SU-DHL-6 (cell line): ENCODE results near the gene ALG5.

ENCODE experiments used
- H2AFZ ChIP-seq: fragments of 200-600 bp; sonication (generic); 2 replicates; pipeline ENCODE4 v1.6.1; 2014; ENCODE audit warnings: low read depth, mild to moderate bottlenecking, moderate library complexity, mixed read lengths, antibody characterized with exemption, low read length; ENCODE audit not compliant: severe bottlenecking
- H3F3A ChIP-seq: fragments of 200-600 bp; shearing (Covaris generic); 2 replicates; pipeline ENCODE4 v1.6.0; 2016; ENCODE audit warnings: antibody characterized with exemption, mild to moderate bottlenecking; ENCODE audit not compliant: insufficient read depth
- H3K27ac ChIP-seq: fragments of 200-600 bp; sonication (generic); 2 replicates; pipeline ENCODE4 v1.5.1; 2016; ENCODE audit warnings: low read depth, mild to moderate bottlenecking, low read length, moderate library complexity, mixed read lengths
- H3K27me3 ChIP-seq: fragments of 200-600 bp; sonication (generic), shearing (Covaris generic); 2 replicates; pipeline ENCODE4 v1.6.0; 2014; ENCODE audit warnings: mild to moderate bottlenecking, low read length
- H3K36me3 ChIP-seq: fragments of 200-600 bp; sonication (generic); 2 replicates; pipeline ENCODE4 v1.6.1; 2014; ENCODE audit warnings: mild to moderate bottlenecking, low read length, mixed read lengths
- H3K4me2 ChIP-seq: fragments of 300-600, 200-600 bp; shearing (Covaris generic), sonication (generic); 2 replicates; pipeline ENCODE4 v1.6.0; 2014; ENCODE audit warnings: low read length, low read depth, mild to moderate bottlenecking; ENCODE audit not compliant: poor library complexity, severe bottlenecking
- H3K4me3 ChIP-seq: fragments of 200-600 bp; sonication (generic); 2 replicates; pipeline ENCODE4 v1.5.1; 2014; ENCODE audit warnings: antibody characterized with exemption, low read length, mild to moderate bottlenecking, mixed read lengths; ENCODE audit not compliant: insufficient read depth, poor library complexity, severe bottlenecking
- H3K79me2 ChIP-seq: fragments of 200-600 bp; sonication (generic); 2 replicates; pipeline ENCODE4 v1.6.1; 2014; ENCODE audit warnings: mild to moderate bottlenecking, low read length, moderate library complexity; ENCODE audit not compliant: insufficient read depth
- H3K9ac ChIP-seq: fragments of 200-600 bp; sonication (generic); 2 replicates; pipeline ENCODE4 v1.7.0; 2014; ENCODE audit warnings: mild to moderate bottlenecking, low read length
- H3K9me2 ChIP-seq: fragments of 200-600 bp; sonication (generic); replicated peaks from 2 replicates; pipeline ENCODE4 v1.6.1; 2014; ENCODE audit warnings: low read length; ENCODE audit not compliant: insufficient read depth
- H3K9me3 ChIP-seq: fragments of 200-600 bp; sonication (generic); 2 replicates; pipeline ENCODE4 v1.6.1; 2014; ENCODE audit warnings: low read length, mixed read lengths; ENCODE audit not compliant: insufficient read depth
- H4K20me1 ChIP-seq: fragments of 200-600 bp; sonication (generic); 2 replicates; pipeline ENCODE4 v1.6.1; 2014; ENCODE audit warnings: low read depth, mild to moderate bottlenecking, antibody characterized with exemption, low read length, moderate library complexity, mixed read lengths
- CTCF ChIP-seq: fragments of 200-600 bp; sonication (generic); IDR thresholded peaks from one replicate; pipeline ENCODE4 v1.5.1; 2017; ENCODE audit warnings: antibody characterized with exemption, mild to moderate bottlenecking, low read length, moderate library complexity; ENCODE audit not compliant: insufficient read depth, poor library complexity, severe bottlenecking
- EZH2phosphoT487 ChIP-seq: fragments of 200-600 bp; sonication (generic), shearing (Covaris generic); conservative IDR thresholded peaks from 2 replicates; pipeline ENCODE4 v1.6.1; 2018; ENCODE audit warnings: mild to moderate bottlenecking, antibody characterized with exemption, low read length, moderate library complexity, mixed read lengths

The ALG5 gene

GRCh38 chr13:37001921-37002250 lies 2.7 kb upstream of the ALG5 start:
- Histone ChIP-seq H3K9ac (peak overlapping the region; percentile 99), H3F3A (peaks cover 45% of the 10 kb centered on the region), H3K36me3 (peaks cover 41% of the 10 kb centered on the region), H4K20me1 (no peaks in the 10 kb centered on the region), H3K27ac (peak overlapping the region; percentile 98), H3K4me3 (peak overlapping the region; percentile 87), H3K79me2 (peaks cover 54% of the 10 kb centered on the region), H3K9me3 (no peaks in the 10 kb centered on the region), H3K4me2 (peak overlapping the region; percentile 89), H3K27me3 (no peaks in the 10 kb centered on the region), H3K9me2 (no peaks in the 10 kb centered on the region), H2AFZ (no peak overlapping the region)
- TF ChIP-seq CTCF = no peak
- no peak for TF ChIP-seq EZH2phosphoT487

- H4K20me1 ChIP-seq = no peaks in the 10 kb centered on the region
Measured at GRCh38 chr13:36998624-36999041, 507 bp downstream of the ALG5 start.

GRCh38 chr13:36997716-36998427 lies 1.3 kb downstream of the ALG5 start:
- Histone ChIP-seq H3F3A (peaks cover 26% of the 10 kb centered on the region), H3K9ac (peak overlapping the region; percentile 99), H3K9me3 (no peaks in the 10 kb centered on the region), H4K20me1 (no peaks in the 10 kb centered on the region), H3K79me2 (peaks cover 61% of the 10 kb centered on the region), H3K36me3 (peaks cover 23% of the 10 kb centered on the region), H3K9me2 (no peaks in the 10 kb centered on the region), H3K4me2 (peak overlapping the region; percentile 88), H2AFZ (no peak overlapping the region), H3K27me3 (no peaks in the 10 kb centered on the region), H3K27ac (no peak overlapping the region), H3K4me3 (peak overlapping the region; percentile 100)
- TF ChIP-seq EZH2phosphoT487 = no peak
- TF ChIP-seq CTCF = no peak

More at GRCh38 chr13:36998624-36999041, 507 bp downstream of the ALG5 start:
- Histone ChIP-seq H3K4me3 (peak overlapping the region; percentile 100), H3K9me2 (no peaks in the 10 kb centered on the region), H3K9me3 (no peaks in the 10 kb centered on the region), H3K9ac (peak overlapping the region; percentile 99), H3K36me3 (peaks cover 23% of the 10 kb centered on the region), H3F3A (peaks cover 30% of the 10 kb centered on the region), H3K4me2 (peak overlapping the region; percentile 88), H2AFZ (peak overlapping the region; percentile 72), H3K79me2 (peaks cover 69% of the 10 kb centered on the region), H3K27me3 (no peaks in the 10 kb centered on the region), H3K27ac (peak overlapping the region; percentile 71)
- TF ChIP-seq EZH2phosphoT487 = no peak

- Histone ChIP-seq H3K4me3 (no peak overlapping the region), H3K36me3 (peaks cover 51% of the 10 kb centered on the region), H3K27ac (no peak overlapping the region), H3K9me3 (no peaks in the 10 kb centered on the region), H3F3A (no peaks in the 10 kb centered on the region), H3K4me2 (no peak overlapping the region), H2AFZ (no peak overlapping the region), H4K20me1 (no peaks in the 10 kb centered on the region), H3K9me2 (no peaks in the 10 kb centered on the region), H3K79me2 (peaks cover 27% of the 10 kb centered on the region), H3K9ac (no peak overlapping the region), H3K27me3 (no peaks in the 10 kb centered on the region)
- TF ChIP-seq EZH2phosphoT487 = no peak
- no peak for TF ChIP-seq CTCF
Measured at GRCh38 chr13:36992362-36992761, 6.8 kb downstream of the ALG5 start.
